Omental fat pad (tissue), 4 donors: ENCODE results near the gene ZNF322. TPM values are rescaled to one million over a fixed set of nuclear protein-coding genes. Genes with fewer than 3 reads are reported as not detected.

Source experiments
- ATAC-seq: fragments of 150-250 bp; one replicate; pipeline ENCODE4 v1.9.1; 2016; ENCODE audit warnings: mild to moderate bottlenecking, moderate library complexity; ENCODE audit not compliant: low FRiP score
- DNase-seq: peaks from one replicate; pipeline ENCODE4 v3.0.0-alpha.2; 2019; ENCODE audit warnings: low spot score
- total RNA-seq, 4 donors: library from RNA; depleted of rRNA; stranded (reverse); fragments of >200 nt; gene quantifications; one replicate each; pipeline ENCODE4 v1.1.0, GENCODE V29; 2016
- TF ChIP-seq, protein P1 (sequence below), 3 donors: fragments of 450-650 bp; IDR thresholded peaks; one replicate each; pipeline ENCODE4 v1.5.1; 2016 to 2017; ENCODE audit warnings: antibody characterized with exemption in 3 of 3, mild to moderate bottlenecking in 3 of 3, moderate library complexity in 2 of 3

ZNF322 gene
- total RNA-seq, 4 donors from 2014 or later: 8.5 to 20.8 (median 11.5) TPM

DNA sequence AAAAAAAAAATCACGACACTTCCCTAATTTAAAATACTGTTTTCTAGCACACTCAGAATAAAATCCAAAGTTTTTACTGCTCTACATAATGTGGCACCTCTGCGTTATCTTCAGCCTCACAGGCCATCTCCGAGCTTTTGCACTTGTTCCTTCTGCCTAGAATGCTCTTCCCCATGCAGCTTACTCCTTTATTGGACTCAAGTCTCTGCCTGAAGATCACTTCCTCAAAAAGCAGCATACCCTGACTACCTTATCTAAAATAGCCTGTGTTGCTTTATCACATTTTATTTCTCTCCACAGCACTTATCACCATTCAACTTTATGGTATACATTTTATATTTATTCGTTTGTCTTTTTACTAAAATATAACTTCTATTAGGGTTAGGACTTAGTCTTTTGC is 2.3 kb downstream of the ZNF322 start:
- TF ChIP-seq, protein P1, sequence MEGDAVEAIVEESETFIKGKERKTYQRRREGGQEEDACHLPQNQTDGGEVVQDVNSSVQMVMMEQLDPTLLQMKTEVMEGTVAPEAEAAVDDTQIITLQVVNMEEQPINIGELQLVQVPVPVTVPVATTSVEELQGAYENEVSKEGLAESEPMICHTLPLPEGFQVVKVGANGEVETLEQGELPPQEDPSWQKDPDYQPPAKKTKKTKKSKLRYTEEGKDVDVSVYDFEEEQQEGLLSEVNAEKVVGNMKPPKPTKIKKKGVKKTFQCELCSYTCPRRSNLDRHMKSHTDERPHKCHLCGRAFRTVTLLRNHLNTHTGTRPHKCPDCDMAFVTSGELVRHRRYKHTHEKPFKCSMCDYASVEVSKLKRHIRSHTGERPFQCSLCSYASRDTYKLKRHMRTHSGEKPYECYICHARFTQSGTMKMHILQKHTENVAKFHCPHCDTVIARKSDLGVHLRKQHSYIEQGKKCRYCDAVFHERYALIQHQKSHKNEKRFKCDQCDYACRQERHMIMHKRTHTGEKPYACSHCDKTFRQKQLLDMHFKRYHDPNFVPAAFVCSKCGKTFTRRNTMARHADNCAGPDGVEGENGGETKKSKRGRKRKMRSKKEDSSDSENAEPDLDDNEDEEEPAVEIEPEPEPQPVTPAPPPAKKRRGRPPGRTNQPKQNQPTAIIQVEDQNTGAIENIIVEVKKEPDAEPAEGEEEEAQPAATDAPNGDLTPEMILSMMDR (IDR thresholded peaks at IDR 0.05): no peak
- DNase-seq: no peak
- ATAC-seq: no peak

DNA sequence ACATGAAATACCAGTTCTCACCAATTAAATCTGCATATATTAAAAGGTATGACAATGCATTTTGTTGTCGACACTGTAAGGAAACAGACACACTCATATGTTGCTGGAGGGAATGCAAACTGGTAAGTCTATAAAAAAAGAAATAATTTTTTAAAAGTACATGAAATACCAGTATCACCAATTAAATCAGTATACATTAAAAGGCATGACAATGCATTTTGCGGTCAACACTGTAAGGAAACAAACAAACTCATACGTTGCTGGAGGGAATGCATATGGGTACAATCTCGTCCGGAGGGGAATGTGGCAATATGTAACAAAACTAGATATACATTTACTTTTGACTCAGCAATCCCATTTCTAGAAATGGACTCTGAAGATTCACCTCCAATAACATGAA is 6.5 kb downstream of the ZNF322 start:
- DNase-seq (no peak), ATAC-seq (no peak)
- TF ChIP-seq, protein P1 (IDR thresholded peaks at IDR 0.05): no peak

DNA sequence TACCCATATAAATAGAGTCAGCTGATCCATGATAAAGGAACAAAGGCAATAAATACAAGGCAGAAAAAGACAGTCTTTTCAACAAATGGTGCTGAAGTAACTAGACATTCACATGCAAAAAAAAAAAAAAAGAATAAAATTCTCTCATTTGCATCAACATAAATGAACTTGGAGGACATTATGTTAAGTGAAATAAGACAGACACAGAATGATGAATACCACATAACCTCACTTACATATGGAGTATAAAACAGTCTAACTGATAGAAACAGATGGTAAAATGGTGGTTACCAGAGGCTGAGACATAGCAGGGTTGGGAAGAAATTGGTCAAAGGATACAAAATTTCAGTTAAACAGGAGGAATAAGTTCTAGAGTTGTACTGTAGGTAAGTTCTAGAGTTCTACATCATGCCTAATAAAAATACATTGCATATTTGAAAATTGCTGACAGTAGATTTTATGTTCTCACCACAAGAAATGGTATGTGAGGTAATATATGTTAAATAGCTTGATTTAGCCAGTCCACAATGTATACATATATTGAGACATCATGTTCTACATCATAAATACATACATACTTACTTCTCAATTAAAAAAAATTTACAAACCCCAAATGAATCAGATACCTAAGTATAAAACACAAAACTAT is 8.3 kb downstream of the ZNF322 start:
- DNase-seq (no peak), ATAC-seq (no peak)
- TF ChIP-seq, protein P1 (IDR thresholded peaks at IDR 0.05): no peak

DNA sequence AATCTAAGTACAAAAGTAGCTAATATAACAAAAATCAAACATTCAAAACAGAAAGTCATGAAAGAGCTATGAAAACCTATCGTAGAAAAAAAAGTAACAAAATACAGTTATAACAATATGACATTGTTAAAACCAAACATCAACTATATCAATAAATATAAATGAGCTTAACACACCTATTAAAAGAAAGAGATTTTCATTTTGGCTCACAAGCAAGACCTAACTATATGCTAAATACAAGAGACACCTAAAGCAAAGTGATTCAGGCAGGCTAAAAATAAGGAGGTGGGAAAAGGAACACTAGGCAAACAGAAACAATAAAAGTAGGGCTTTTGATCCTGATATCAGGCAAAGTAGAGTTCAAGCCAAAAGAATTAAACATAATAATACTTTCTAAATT is 13.5 kb downstream of the ZNF322 start:
- TF ChIP-seq, protein P1 (IDR thresholded peaks at IDR 0.05): no peak
- ATAC-seq: no peak
- no peak for DNase-seq

DNA sequence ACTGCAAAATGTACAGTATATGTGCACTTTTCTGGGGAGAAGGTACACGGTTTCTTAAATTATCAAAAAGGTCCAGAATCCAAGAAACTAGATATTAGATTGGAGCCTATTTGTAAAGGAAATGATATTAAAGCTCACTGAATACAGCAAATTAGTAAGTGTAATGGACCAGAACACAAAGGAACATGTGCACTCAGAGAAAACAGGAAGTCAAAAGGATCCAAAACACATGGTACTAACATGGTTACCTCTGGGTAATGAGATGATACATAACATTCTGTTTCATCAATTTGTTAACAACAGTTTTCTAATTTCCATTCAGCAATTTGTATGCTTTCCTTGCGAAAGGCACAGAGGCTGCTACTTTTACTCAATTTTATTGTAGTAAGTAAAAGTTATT is 18.7 kb downstream of the ZNF322 start:
- DNase-seq: no peak

DNA sequence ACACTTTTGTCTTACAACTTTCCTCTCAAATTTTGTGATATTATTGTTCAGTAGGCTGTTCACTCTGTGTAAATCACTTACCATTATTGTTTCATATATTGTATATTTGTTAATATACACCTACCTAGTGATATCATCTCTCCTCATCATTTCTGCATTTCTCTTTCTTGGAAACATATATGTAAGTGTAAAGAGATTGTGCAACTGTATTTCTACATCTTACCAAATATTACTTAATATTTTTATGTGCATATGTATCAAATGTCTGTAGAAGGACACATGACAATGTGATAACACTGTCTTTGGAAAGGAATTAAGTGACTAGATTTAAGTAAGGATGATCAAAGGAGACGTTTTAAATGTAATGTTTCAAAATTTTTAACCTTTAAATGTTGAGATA is 30.2 kb downstream of the ZNF322 start:
- TF ChIP-seq, protein P1 (IDR thresholded peaks at IDR 0.05): no peak
- ATAC-seq: no peak

More for the DNA sequence above, 18.7 kb downstream of the ZNF322 start:
- TF ChIP-seq, protein P1 (IDR thresholded peaks at IDR 0.05): no peak
- no peak for ATAC-seq

DNA sequence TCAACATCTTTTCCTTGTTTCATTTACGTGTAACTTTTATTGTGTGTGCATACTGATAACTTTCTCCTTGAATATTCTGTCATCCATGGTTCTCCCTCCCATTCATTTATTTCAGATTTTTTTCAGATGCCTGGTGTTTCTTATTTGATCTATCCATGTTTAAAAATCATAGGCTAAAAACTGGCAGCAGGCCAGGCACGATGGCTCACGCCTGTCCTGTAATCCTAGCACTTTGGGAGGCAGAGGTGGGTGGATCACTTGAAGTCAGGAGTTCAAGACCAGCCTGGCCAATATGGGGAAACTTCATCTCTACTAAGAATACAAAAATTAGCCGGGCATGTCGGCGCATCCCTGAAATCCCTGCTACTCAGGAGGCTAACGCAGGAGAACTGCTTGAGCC is 31.7 kb downstream of the ZNF322 start:
- TF ChIP-seq, protein P1 (IDR thresholded peaks at IDR 0.05): no peak
- DNase-seq (no peak), ATAC-seq (no peak)

More for the DNA sequence above, 30.2 kb downstream of the ZNF322 start:
- no peak for DNase-seq
